CD4-positive, CD25-positive, alpha-beta regulatory T cell (primary cell): ENCODE measurements around the gene GPX3. TPM values are rescaled to one million over a fixed set of nuclear protein-coding genes. Genes with fewer than 3 reads are reported as not detected.

Experiments used
- ATAC-seq, 2 donors: fragments of 150-1000 bp; cut with Tn5 transposase; one replicate each; pipeline ENCODE4 v1.10.0; 2021; ENCODE audit warnings: low read depth in 2 of 2, moderate number of reproducible peaks in 2 of 2, moderate library complexity in 1 of 2
- DNase-seq, 3 donors: peaks; one replicate each; pipeline versions ENCODE4 v3.0.0 to v3.0.0-alpha.2; 2012 to 2022; ENCODE audit warnings: mixed read lengths in 1 of 3
- H3K27ac ChIP-seq: one replicate; pipeline ENCODE4 v1.7.0; 2013; ENCODE audit warnings: mild to moderate bottlenecking, low read length; ENCODE audit not compliant: insufficient read depth, poor library complexity, severe bottlenecking
- H3K27me3 ChIP-seq: one replicate; pipeline ENCODE4 v1.7.0; 2013; ENCODE audit warnings: low read length; ENCODE audit not compliant: control insufficient read depth, insufficient read depth
- H3K36me3 ChIP-seq: one replicate; pipeline ENCODE4 v1.7.0; 2013; ENCODE audit warnings: mild to moderate bottlenecking, low read length, moderate library complexity; ENCODE audit not compliant: control insufficient read depth, insufficient read depth
- H3K4me1 ChIP-seq: 2 replicates; pipeline ENCODE4 v1.7.0; 2013; ENCODE audit warnings: mild to moderate bottlenecking, low read length; ENCODE audit not compliant: insufficient read depth, control insufficient read depth, poor library complexity, severe bottlenecking
- H3K4me3 ChIP-seq: one replicate; pipeline ENCODE4 v1.7.0; 2013; ENCODE audit warnings: low read depth, mild to moderate bottlenecking, low read length, moderate library complexity
- H3K9me3 ChIP-seq, 2 experiments: 1 replicate in 1 of 2; 2 replicates in 1 of 2; pipeline ENCODE4 v1.7.0; 2013; ENCODE audit warnings: low read length in 2 of 2, mild to moderate bottlenecking in 1 of 2, moderate library complexity in 1 of 2; ENCODE audit not compliant: control insufficient read depth in 2 of 2
- H3K27ac Mint-ChIP-seq, 3 donors: one replicate each; pipeline ENCODE4 v1.8.0; 2020 to 2022; ENCODE audit warnings: mild to moderate bottlenecking in 3 of 3, mixed read lengths in 3 of 3, moderate library complexity in 2 of 3
- H3K27me3 Mint-ChIP-seq: one replicate; pipeline ENCODE4 v1.8.0; 2022; ENCODE audit warnings: mild to moderate bottlenecking, mixed read lengths
- H3K36me3 Mint-ChIP-seq: one replicate; pipeline ENCODE4 v1.8.0; 2020; ENCODE audit warnings: mixed read lengths
- H3K4me1 Mint-ChIP-seq, 4 donors: one replicate each; pipeline ENCODE4 v1.8.0; 2020 to 2022; ENCODE audit warnings: mixed read lengths in 4 of 4, mild to moderate bottlenecking in 1 of 4
- H3K4me3 Mint-ChIP-seq, 4 donors: one replicate each; pipeline ENCODE4 v1.8.0; 2020 to 2022; ENCODE audit warnings: mild to moderate bottlenecking in 4 of 4, mixed read lengths in 4 of 4, moderate library complexity in 3 of 4
- H3K9me3 Mint-ChIP-seq, 7 donors: one replicate each; pipeline ENCODE4 v1.8.0; 2020 to 2022; ENCODE audit warnings: mixed read lengths in 7 of 7, mild to moderate bottlenecking in 3 of 7, moderate library complexity in 2 of 7
- polyA plus RNA-seq, 4 donors: library from polyadenylated mRNA; unstranded; fragments of 300-500 nt; fragmentation: Illumina TruSeq; gene quantifications; one replicate each; pipeline ENCODE4 v1.2.3, GENCODE V29; 2021
- total RNA-seq: library from RNA; stranded (reverse); gene quantifications from one replicate; pipeline ENCODE4 v1.2.3, GENCODE V29; 2022

Gene GPX3
- total and polyA plus RNA-seq, 5 donors from 2014 or later, result 0.52 to 1.3 (median 1.0) TPM

DNA sequence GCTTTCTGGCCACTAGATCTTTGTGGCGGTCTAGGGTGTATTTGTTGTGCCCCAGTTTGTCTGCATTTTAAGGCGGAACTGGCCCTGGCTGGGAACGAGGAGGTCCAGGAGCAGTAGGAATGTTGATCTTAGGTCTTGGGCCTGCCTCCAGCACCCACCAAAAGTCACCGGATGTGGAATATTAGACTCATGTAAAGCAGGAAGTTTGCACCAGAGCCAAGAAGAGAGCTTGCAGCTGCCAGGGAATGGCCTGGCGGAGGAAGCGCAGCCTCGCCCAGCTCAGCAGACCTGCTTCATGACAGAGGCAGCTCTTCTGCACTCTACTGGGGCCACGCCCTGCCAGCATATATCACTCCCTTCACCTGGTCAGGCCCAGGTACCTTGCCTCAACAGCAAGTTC lies 3.3 kb downstream of the GPX3 start:
- Histone ChIP-seq H3K4me3 (no peak overlapping the region), H3K27ac (no peak overlapping the region), H3K9me3 (no peaks in the 10 kb centered on the region), H3K27me3 (no peaks in the 10 kb centered on the region), H3K36me3 (peaks cover 22% of the 10 kb centered on the region), H3K4me1 (peaks cover 13% of the 10 kb centered on the region)
- no peak for ATAC-seq
- Mint-ChIP-seq H3K27ac (no peak overlapping the region), H3K4me3 (peak overlapping the region in 1 of 4 donors; percentile 28), H3K27me3 (peaks cover 17% of the 10 kb centered on the region), H3K4me1 (peaks cover 6 to 24% (median 15%) of the 10 kb centered on the region in 4 donors), H3K36me3 (peaks cover 10% of the 10 kb centered on the region), H3K9me3 (no peaks in the 10 kb centered on the region)
- no peak for DNase-seq

GRCh38 chr5:151024440-151025249 lies 4.3 kb downstream of the GPX3 start:
- H3K4me3 Mint-ChIP-seq, result no peak overlapping the region
- H3K36me3 Mint-ChIP-seq, result peaks cover 13% of the 10 kb centered on the region
- Histone ChIP-seq H3K4me3 (no peak overlapping the region), H3K9me3 (no peaks in the 10 kb centered on the region), H3K36me3 (peaks cover 32% of the 10 kb centered on the region), H3K27ac (no peak overlapping the region), H3K4me1 (peaks cover 13% of the 10 kb centered on the region), H3K27me3 (no peaks in the 10 kb centered on the region)
- H3K27ac Mint-ChIP-seq, result no peak overlapping the region
- H3K27me3 Mint-ChIP-seq, result peaks cover 17% of the 10 kb centered on the region
- no peak for DNase-seq
- no peak for ATAC-seq
- H3K4me1 Mint-ChIP-seq, result peaks cover 6 to 21% (median 15%) of the 10 kb centered on the region in 4 donors
- H3K9me3 Mint-ChIP-seq, result no peaks in the 10 kb centered on the region

DNA sequence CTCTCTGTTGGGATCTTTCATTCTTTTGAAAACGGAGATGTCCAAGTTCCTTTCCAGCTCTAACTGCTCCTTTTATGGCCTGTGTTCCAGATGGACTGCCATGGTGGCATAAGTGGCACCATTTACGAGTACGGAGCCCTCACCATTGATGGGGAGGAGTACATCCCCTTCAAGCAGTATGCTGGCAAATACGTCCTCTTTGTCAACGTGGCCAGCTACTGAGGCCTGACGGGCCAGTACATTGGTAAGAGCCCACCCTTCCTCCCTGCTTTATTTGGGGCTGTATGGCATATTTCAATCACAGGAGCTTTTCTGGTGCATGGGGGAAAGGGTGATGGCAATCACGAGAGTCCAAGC lies 4.8 kb downstream of the GPX3 start:
- DNase-seq (no peak), ATAC-seq (no peak)
- Histone ChIP-seq H3K27ac (no peak overlapping the region), H3K27me3 (no peaks in the 10 kb centered on the region), H3K36me3 (peaks cover 38% of the 10 kb centered on the region), H3K4me3 (no peak overlapping the region), H3K9me3 (no peaks in the 10 kb centered on the region), H3K4me1 (peaks cover 11% of the 10 kb centered on the region)
- no peak overlapping the region for H3K4me3 Mint-ChIP-seq
- peaks cover 5 to 21% (median 12%) of the 10 kb centered on the region in 4 donors for H3K4me1 Mint-ChIP-seq
- peaks cover 17% of the 10 kb centered on the region for H3K27me3 Mint-ChIP-seq
- H3K9me3 Mint-ChIP-seq, result no peaks in the 10 kb centered on the region
- H3K36me3 Mint-ChIP-seq, result peaks cover 13% of the 10 kb centered on the region
- no peak overlapping the region for H3K27ac Mint-ChIP-seq

DNA sequence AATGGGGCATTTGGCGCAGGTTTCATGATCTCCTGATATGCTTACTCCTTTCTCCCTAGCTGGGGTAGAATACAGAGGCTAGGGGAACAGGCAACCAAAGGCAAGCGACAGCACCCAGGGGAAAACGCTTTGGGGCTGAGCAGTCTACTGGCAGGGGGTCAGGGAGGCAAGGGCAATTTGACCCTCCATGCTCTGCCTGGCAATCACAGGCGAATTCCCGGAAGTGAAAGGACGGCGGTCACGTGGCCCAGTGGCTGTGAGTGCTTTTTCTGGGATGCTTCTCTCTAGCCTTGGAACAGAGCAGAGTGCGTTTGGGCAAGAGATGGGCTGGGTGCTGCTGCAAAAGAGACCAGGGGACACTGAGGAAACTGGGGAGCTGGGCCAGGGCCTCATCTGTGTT lies 5.7 kb downstream of the GPX3 start:
- H3K4me1 ChIP-seq, result peaks cover 3% of the 10 kb centered on the region
- H3K27me3 Mint-ChIP-seq, result peaks cover 12% of the 10 kb centered on the region
- H3K4me3 Mint-ChIP-seq, result no peak overlapping the region
- no peak for ATAC-seq
- H3K27ac ChIP-seq, result no peak overlapping the region
- no peak overlapping the region for H3K4me3 ChIP-seq
- no peaks in the 10 kb centered on the region for H3K27me3 ChIP-seq
- H3K9me3 ChIP-seq, result no peaks in the 10 kb centered on the region
- no peak for DNase-seq
- no peaks in the 10 kb centered on the region for H3K9me3 Mint-ChIP-seq
- peaks cover 19% of the 10 kb centered on the region for H3K36me3 Mint-ChIP-seq
- H3K4me1 Mint-ChIP-seq, result peaks cover under 1 to 17% (median 8%) of the 10 kb centered on the region in 4 donors
- H3K27ac Mint-ChIP-seq, result no peak overlapping the region
- H3K36me3 ChIP-seq, result peaks cover 46% of the 10 kb centered on the region

DNA sequence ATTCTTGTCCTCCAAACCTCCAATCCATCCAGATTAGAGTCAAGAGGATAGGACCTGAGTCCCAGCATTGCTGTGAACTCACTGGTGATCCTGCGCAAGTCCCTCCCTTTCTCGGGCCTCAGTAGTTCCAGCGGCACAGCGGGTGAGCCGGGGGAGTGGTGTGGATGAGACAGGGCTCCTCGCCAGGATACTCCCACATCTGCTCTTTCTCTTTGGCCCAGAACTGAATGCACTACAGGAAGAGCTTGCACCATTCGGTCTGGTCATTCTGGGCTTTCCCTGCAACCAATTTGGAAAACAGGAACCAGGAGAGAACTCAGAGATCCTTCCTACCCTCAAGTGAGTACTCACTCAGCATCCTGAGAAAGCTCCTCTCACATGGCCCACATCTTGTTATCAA lies 6.3 kb downstream of the GPX3 start:
- no peak overlapping the region for H3K4me3 ChIP-seq
- Mint-ChIP-seq H3K9me3 (no peaks in the 10 kb centered on the region), H3K4me3 (peak overlapping the region in 1 of 4 donors; percentile 5), H3K27ac (no peak overlapping the region), H3K36me3 (peaks cover 22% of the 10 kb centered on the region), H3K27me3 (peaks cover 11% of the 10 kb centered on the region), H3K4me1 (peaks cover 0 to 19% (median 6%) of the 10 kb centered on the region in 4 donors)
- no peak for DNase-seq
- H3K9me3 ChIP-seq, result no peaks in the 10 kb centered on the region
- H3K36me3 ChIP-seq, result peaks cover 52% of the 10 kb centered on the region
- no peak overlapping the region for H3K27ac ChIP-seq
- H3K27me3 ChIP-seq, result no peaks in the 10 kb centered on the region
- no peak for ATAC-seq
- H3K4me1 ChIP-seq, result no peaks in the 10 kb centered on the region

- H3K36me3 ChIP-seq, result peaks cover 64% of the 10 kb centered on the region
- DNase-seq, result no peak
- Mint-ChIP-seq H3K27me3 (peaks cover 6% of the 10 kb centered on the region), H3K4me1 (peaks cover 0 to 14% (median 4%) of the 10 kb centered on the region in 4 donors), H3K36me3 (peaks cover 33% of the 10 kb centered on the region), H3K9me3 (no peaks in the 10 kb centered on the region), H3K27ac (peak overlapping the region in 1 of 3 donors; percentile 19), H3K4me3 (no peak overlapping the region)
- H3K27me3 ChIP-seq, result no peaks in the 10 kb centered on the region
- no peak for ATAC-seq
- no peaks in the 10 kb centered on the region for H3K4me1 ChIP-seq
- no peak overlapping the region for H3K27ac ChIP-seq
- H3K4me3 ChIP-seq, result no peak overlapping the region
- H3K9me3 ChIP-seq, result no peaks in the 10 kb centered on the region
Measured at GRCh38 chr5:151027961-151028479, 7.6 kb downstream of the GPX3 start.

- peak overlapping the region in 1 of 3 donors; percentile 19 for H3K27ac Mint-ChIP-seq
- peaks cover 70% of the 10 kb centered on the region for H3K36me3 ChIP-seq
- no peak overlapping the region for H3K27ac ChIP-seq
- H3K4me1 Mint-ChIP-seq, result peaks cover 0 to 14% (median 4%) of the 10 kb centered on the region in 4 donors
- H3K4me3 Mint-ChIP-seq, result no peak overlapping the region
- no peak overlapping the region for H3K4me3 ChIP-seq
- H3K9me3 Mint-ChIP-seq, result no peaks in the 10 kb centered on the region
- H3K4me1 ChIP-seq, result no peaks in the 10 kb centered on the region
- ATAC-seq (no peak), DNase-seq (no peak)
- no peaks in the 10 kb centered on the region for H3K27me3 ChIP-seq
- peaks cover 33% of the 10 kb centered on the region for H3K36me3 Mint-ChIP-seq
- no peaks in the 10 kb centered on the region for H3K9me3 ChIP-seq
- peaks cover 5% of the 10 kb centered on the region for H3K27me3 Mint-ChIP-seq
Measured at GRCh38 chr5:151028717-151029116, 8.3 kb downstream of the GPX3 start.
